Tibial nerve (tissue), 4 donors: ENCODE measurements around the gene ABHD8.

Source experiments
- EP300 ChIP-seq, 2 donors: sonication (generic); formaldehyde crosslinking; IDR thresholded peaks; one replicate each; pipeline ENCODE4 v1.6.1; 2017; ENCODE audit warnings: antibody characterized with exemption in 2 of 2, mild to moderate bottlenecking in 1 of 2
- POLR2A ChIP-seq, 2 donors: fragments of 450-650 bp; IDR thresholded peaks; one replicate each; pipeline ENCODE4 v1.6.1; 2017; ENCODE audit warnings: antibody characterized with exemption in 2 of 2, mild to moderate bottlenecking in 2 of 2, moderate library complexity in 2 of 2
- TF ChIP-seq, protein P1 (sequence below), 5 experiments: fragments of 200-600 bp in 3 of 5; fragments of 450-650 bp in 2 of 5; sonication (generic) in 3 of 5; IDR thresholded peaks; one replicate each; pipeline ENCODE4 v1.5.1; 2016 to 2019; ENCODE audit warnings: antibody characterized with exemption in 5 of 5, mild to moderate bottlenecking in 3 of 5, moderate library complexity in 2 of 5

DNA sequence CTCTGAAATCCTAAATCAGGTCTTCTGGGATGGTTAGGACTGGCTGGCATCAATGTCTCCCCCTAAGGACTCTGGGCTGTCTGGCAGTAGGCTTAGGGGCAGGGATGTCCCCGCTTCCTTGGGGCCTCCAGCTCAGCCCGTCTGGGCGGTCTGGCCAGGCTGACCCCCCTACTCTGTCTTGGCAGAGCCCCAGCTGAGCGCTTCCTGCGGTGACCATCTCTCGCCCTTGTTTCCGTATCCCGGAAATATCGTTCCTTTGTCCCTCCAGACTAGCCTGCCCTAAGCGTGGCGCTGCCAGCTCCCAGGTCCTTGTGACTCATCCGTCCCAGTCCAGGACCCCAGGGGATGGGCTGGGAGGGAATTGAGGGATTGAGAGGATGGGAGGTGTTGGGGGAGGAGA lies 45.5 kb upstream of the ABHD8 start:
- TF ChIP-seq, protein P1, sequence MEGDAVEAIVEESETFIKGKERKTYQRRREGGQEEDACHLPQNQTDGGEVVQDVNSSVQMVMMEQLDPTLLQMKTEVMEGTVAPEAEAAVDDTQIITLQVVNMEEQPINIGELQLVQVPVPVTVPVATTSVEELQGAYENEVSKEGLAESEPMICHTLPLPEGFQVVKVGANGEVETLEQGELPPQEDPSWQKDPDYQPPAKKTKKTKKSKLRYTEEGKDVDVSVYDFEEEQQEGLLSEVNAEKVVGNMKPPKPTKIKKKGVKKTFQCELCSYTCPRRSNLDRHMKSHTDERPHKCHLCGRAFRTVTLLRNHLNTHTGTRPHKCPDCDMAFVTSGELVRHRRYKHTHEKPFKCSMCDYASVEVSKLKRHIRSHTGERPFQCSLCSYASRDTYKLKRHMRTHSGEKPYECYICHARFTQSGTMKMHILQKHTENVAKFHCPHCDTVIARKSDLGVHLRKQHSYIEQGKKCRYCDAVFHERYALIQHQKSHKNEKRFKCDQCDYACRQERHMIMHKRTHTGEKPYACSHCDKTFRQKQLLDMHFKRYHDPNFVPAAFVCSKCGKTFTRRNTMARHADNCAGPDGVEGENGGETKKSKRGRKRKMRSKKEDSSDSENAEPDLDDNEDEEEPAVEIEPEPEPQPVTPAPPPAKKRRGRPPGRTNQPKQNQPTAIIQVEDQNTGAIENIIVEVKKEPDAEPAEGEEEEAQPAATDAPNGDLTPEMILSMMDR (IDR thresholded peaks at IDR 0.05) = no peak
- TF ChIP-seq EP300 (IDR thresholded peaks at IDR 0.05) (peak in 1 of 2 donors; percentile 66), POLR2A (IDR thresholded peaks at IDR 0.05) (no peak)
